Breast epithelium (tissue), 3 donors: Measurements from ENCODE around the gene BOK.
"Not testable (repeated sequence)": the region's sequence is repeated elsewhere in the genome, so short reads cannot be mapped to it uniquely, and the experiment has no call there.

Experiments used
- CTCF ChIP-seq, 3 donors: fragments of 450-650 bp; IDR thresholded peaks; one replicate each; pipeline ENCODE4 v1.5.1; 2016 to 2017; ENCODE audit warnings: antibody characterized with exemption in 3 of 3, mild to moderate bottlenecking in 3 of 3, moderate library complexity in 3 of 3
- POLR2A ChIP-seq: fragments of 450-650 bp; IDR thresholded peaks from one replicate; pipeline ENCODE4 v1.6.1; 2016; ENCODE audit warnings: antibody characterized with exemption, mild to moderate bottlenecking, moderate library complexity

GRCh38 chr2:241590496-241591455, 32.2 kb downstream of the BOK start:
- TF ChIP-seq CTCF (IDR thresholded peaks at IDR 0.05); POLR2A: not testable (repeated sequence)
